ENCODE results near the gene TMEM145. TPM values are rescaled to one million over a fixed set of nuclear protein-coding genes. Genes with fewer than 3 reads are reported as not detected.
"Not testable (repeated sequence)": the region's sequence is repeated elsewhere in the genome, so short reads cannot be mapped to it uniquely, and the experiment has no call there.

TMEM145 gene
- total RNA-seq, 1 donor from 2014 or later = 24.7 TPM

- Mint-ChIP-seq H3K27ac (ENCODE audit: unreplicated experiment) (no peak overlapping the region), H3K9me3 (ENCODE audit: unreplicated experiment) (peaks cover 2% of the 10 kb centered on the region), H3K36me3 (ENCODE audit: unreplicated experiment) (no peaks in the 10 kb centered on the region), H3K27me3 (ENCODE audit: unreplicated experiment) (peaks cover 3% of the 10 kb centered on the region), H3K4me3 (ENCODE audit: unreplicated experiment) (no peak overlapping the region), H3K4me1 (ENCODE audit: low read depth, unreplicated experiment) (peaks cover 3% of the 10 kb centered on the region)
- no peak for TF ChIP-seq CTCF (IDR thresholded peaks at IDR 0.05; ENCODE audit: partially characterized antibody, unreplicated experiment)
- DNase-seq = no peak
These were observed 22.9 kb downstream of the TMEM145 start for GRCh38 chr19:42335971-42336370.

- H3K27ac Mint-ChIP-seq (ENCODE audit: unreplicated experiment) = peak overlapping the region; percentile 59
- not testable (repeated sequence) for H3K4me1 Mint-ChIP-seq (ENCODE audit: low read depth, unreplicated experiment); H3K36me3 Mint-ChIP-seq (ENCODE audit: unreplicated experiment); H3K27me3 Mint-ChIP-seq (ENCODE audit: unreplicated experiment); H3K9me3 Mint-ChIP-seq (ENCODE audit: unreplicated experiment); DNase-seq
- peak overlapping the region; percentile 34 for H3K4me3 Mint-ChIP-seq (ENCODE audit: unreplicated experiment)
These were observed 26.2 kb downstream of the TMEM145 start for GRCh38 chr19:42339126-42339860.

- not testable (repeated sequence) for H3K36me3 Mint-ChIP-seq (ENCODE audit: unreplicated experiment); H3K4me1 Mint-ChIP-seq (ENCODE audit: low read depth, unreplicated experiment); H3K27ac Mint-ChIP-seq (ENCODE audit: unreplicated experiment); H3K4me3 Mint-ChIP-seq (ENCODE audit: unreplicated experiment); DNase-seq; H3K27me3 Mint-ChIP-seq (ENCODE audit: unreplicated experiment); H3K9me3 Mint-ChIP-seq (ENCODE audit: unreplicated experiment)
These were observed 26.8 kb downstream of the TMEM145 start for GRCh38 chr19:42339922-42340321.

- TF ChIP-seq CTCF (IDR thresholded peaks at IDR 0.05; ENCODE audit: partially characterized antibody, unreplicated experiment) = peak; percentile 39
- DNase-seq = no peak
- peaks cover 1% of the 10 kb centered on the region for H3K4me1 Mint-ChIP-seq (ENCODE audit: low read depth, unreplicated experiment)
- H3K4me3 Mint-ChIP-seq (ENCODE audit: unreplicated experiment) = no peak overlapping the region
- H3K9me3 Mint-ChIP-seq (ENCODE audit: unreplicated experiment) = peaks cover under 1% of the 10 kb centered on the region
- H3K27ac Mint-ChIP-seq (ENCODE audit: unreplicated experiment) = no peak overlapping the region
- peaks cover 4% of the 10 kb centered on the region for H3K36me3 Mint-ChIP-seq (ENCODE audit: unreplicated experiment)
- peaks cover 3% of the 10 kb centered on the region for H3K27me3 Mint-ChIP-seq (ENCODE audit: unreplicated experiment)
These were observed 30.4 kb downstream of the TMEM145 start for GRCh38 chr19:42343344-42344110.

GRCh38 chr19:42344336-42344893 lies 31.3 kb downstream of the TMEM145 start:
- no peak overlapping the region for H3K4me3 Mint-ChIP-seq (ENCODE audit: unreplicated experiment)
- no peaks in the 10 kb centered on the region for H3K9me3 Mint-ChIP-seq (ENCODE audit: unreplicated experiment)
- peaks cover 4% of the 10 kb centered on the region for H3K36me3 Mint-ChIP-seq (ENCODE audit: unreplicated experiment)
- no peak for TF ChIP-seq CTCF (IDR thresholded peaks at IDR 0.05; ENCODE audit: partially characterized antibody, unreplicated experiment)
- peaks cover 1% of the 10 kb centered on the region for H3K4me1 Mint-ChIP-seq (ENCODE audit: low read depth, unreplicated experiment)
- no peak overlapping the region for H3K27ac Mint-ChIP-seq (ENCODE audit: unreplicated experiment)
- H3K27me3 Mint-ChIP-seq (ENCODE audit: unreplicated experiment) = peaks cover 4% of the 10 kb centered on the region
- no peak for DNase-seq
